Bone marrow (tissue), 2 donors: Measurements from ENCODE around the gene CENPP.

Experiments used
- DNase-seq, 2 donors: peaks; one replicate each; lab custom pipeline; 2025; lab: John Stamatoyannopoulos, UW

Gene CENPP

GRCh38 chr9:92507496-92507895, 181.7 kb downstream of the CENPP start:
- no peak for DNase-seq

GRCh38 chr9:92508018-92508820, 182.5 kb downstream of the CENPP start:
- DNase-seq, result no peak

DNA sequence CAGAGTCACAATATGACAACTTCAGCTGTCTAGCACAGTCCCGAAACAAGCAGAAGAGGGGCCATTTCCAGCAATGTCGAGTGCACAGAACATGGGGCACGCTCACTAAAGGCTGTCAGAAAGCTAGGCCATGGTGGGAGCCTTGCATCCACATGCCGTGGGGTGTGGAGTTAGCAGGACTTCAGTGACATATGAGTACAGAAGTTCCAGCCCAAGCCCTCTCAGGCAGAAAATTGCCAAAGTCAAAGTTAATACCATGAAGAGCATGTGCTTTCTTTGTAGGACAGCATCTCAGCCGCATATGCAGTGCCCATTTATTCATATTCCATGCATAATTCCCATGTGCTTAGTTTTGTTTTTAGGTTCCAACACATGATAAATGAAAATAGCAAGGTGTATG, 183.3 kb downstream of the CENPP start:
- no peak for DNase-seq

DNA sequence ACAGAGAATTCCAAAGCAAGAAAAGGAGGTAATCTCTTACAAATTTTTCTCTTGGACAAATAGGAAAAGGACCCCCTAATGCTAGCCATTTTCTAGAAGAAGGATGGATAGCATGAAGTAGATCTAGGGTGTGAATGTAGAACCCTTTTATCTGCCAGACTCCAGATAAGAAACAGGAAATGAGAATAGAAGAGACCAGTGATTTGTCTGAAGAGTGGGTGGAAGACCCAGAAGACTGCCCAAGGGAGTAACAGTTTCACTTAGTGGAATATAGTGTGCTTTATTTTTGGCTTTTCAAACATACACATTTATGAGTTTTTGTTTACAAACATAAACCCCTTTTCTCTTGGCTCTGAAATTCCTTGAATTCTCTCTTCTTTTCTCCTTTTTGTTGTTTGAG, 185.0 kb downstream of the CENPP start:
- DNase-seq, result no peak

GRCh38 chr9:92512622-92513021, 186.9 kb downstream of the CENPP start:
- DNase-seq, result no peak

GRCh38 chr9:92513349-92513748, 187.6 kb downstream of the CENPP start:
- DNase-seq, result no peak

DNA sequence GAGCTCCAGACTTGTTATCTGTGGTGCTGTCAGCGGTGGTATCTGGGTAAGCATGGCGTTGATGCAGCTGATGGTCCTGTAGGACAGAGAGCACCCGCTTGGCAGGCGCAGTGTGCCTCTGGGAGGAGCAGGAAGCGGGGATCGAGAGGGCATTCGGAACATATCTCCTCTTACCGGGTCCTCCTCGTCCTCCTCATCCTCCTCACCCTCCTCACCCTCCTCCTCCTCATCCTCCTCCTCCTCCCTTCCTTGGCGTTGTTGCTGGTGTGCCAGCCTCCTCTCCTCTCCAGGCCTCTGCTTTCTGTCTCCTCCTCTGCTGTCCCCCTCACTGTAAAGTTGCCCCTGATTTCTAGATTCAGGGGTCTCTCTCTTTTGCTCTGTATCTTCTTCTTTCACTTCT, 188.9 kb downstream of the CENPP start:
- DNase-seq, result no peak

DNA sequence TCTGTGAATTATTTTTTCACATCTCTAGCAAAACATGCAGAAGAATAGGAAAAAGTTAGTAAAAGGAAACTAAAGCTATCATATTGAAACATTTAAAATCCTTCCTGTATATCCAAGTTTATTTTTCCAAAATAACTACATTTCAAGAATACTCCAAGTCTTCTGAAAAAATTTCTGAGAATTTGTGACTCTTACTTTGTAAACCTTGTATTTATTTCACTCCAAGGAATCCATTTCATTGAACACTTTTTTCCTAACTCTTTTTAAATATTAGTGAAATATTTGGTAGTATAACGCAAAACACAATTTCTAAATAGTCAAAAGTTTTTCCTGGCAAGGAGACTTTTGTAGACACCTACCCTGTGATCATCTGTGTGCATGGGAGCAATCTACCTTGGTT, 190.8 kb downstream of the CENPP start:
- DNase-seq, result no peak

- no peak for DNase-seq
These were observed 191.3 kb downstream of the CENPP start for GRCh38 chr9:92517046-92517445.

DNA sequence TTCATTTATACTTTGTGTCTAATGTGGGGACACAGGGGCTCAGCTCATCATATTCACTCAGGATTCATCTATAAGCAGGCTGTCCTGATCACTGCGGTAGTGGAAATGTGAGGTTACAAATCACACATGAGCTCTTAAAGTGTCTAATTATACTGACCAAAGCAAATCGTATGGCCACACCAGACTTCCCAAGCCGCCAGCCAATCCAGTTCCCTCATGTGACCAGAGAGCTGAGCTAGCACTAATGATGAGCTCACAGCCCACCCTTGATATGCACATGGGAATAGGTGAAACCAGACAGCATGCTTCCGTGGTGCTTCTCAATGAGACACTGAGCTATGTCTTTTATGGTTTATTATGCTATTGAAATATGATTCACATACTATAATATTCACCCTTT, 192.4 kb downstream of the CENPP start:
- DNase-seq, result no peak

- DNase-seq, result no peak
These were observed 195.1 kb downstream of the CENPP start for GRCh38 chr9:92520837-92521236.

DNA sequence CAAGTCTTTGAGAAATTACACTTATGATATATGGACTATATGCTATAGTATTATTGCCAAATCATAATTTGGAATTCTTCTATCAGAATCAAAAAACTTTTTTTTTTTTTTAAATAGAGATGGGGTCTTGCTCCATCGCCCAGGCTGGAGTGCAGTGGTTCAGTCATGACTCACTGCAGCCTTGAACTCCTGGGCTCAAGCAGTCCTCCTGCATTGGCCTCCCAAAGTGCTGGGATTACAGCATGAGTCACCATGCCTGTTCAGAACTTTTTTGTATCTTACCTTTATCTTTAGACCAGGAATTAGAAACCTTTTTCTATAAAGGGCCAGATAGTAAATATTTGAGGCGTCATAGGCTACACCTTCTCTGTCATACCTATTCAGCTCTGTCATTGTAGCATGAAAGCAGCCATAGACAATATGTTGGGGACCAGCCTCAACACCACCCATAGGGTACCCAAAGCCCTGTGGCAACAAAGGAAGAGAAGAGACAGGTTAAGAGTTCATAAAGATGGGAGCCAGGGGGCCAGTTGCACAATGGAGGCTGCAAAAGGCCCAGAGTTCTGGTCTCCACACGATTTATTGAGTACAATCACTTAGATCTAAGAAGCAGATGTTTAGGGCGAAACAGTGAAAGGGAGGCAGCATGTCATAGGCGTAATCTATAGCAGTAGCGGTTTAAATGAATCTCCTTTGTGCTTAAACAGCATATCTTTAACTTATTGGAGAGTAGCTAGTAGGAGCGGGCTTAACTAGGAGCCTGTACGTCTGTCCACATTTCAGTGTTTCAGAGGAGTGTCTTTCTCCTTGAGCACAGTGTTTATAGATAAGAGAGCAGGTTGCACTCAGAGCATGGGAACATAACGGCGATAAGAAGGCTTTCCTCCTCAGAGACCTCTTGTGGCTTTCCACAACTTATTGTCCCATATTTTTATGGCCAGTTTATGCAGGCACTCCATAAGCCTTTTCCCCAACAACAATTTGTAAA, 197.5 kb downstream of the CENPP start:
- DNase-seq, result no peak

GRCh38 chr9:92524881-92525280, 199.1 kb downstream of the CENPP start:
- DNase-seq, result no peak

GRCh38 chr9:92525306-92525705, 199.6 kb downstream of the CENPP start:
- no peak for DNase-seq

GRCh38 chr9:92527291-92527828, 201.6 kb downstream of the CENPP start:
- no peak for DNase-seq

DNA sequence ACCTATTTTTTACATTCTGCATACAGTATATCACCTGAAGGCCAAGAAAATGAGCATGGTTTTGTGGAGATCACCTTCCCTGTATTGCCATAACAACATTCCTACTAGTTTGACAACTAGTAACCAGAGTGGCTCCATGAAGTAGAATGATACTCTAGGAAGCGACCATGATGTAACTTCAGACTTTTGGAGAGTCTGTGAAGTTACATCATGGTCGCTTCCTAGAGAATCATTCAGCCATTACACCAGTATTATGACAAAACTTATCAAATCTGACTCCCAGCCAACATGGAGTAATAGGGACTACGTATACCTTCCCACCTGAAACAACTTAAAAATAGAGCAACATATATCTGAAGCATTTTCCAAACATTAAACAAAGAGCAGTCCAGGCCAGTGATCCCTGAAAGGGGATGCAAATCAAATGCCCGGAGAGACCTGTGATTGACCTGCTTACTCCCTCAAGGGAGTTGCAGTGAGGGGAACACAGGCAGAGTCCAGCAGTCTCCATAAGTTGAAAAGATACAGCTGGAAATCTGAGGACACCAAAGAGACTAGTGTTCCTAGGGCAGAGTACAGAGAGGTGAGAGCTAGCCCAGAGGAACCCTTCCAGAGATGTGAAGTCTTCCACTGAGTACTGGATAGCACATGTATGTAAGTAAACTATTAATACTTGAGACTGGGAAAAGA, 202.2 kb downstream of the CENPP start:
- DNase-seq, result no peak

- no peak for DNase-seq
These were observed 202.7 kb downstream of the CENPP start for GRCh38 chr9:92528522-92528849.

DNA sequence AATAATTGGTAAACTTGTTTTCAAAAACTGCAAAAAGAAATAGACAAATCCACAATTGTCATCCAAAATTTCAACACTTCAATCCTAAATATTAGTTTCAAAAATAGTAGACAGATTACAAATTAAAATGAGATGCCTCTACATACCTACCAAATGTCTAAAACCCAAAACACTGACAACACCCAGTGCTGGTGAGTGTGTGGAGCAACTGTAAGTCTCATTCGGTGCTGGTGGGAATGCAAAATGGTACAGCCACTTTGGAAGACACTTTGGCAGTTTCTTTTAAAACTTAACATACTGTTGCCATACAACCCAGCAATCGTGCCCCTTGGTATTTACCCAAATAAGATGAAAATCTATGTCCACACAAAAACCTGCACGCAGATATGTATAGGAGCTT, 203.4 kb downstream of the CENPP start:
- DNase-seq, result no peak

DNA sequence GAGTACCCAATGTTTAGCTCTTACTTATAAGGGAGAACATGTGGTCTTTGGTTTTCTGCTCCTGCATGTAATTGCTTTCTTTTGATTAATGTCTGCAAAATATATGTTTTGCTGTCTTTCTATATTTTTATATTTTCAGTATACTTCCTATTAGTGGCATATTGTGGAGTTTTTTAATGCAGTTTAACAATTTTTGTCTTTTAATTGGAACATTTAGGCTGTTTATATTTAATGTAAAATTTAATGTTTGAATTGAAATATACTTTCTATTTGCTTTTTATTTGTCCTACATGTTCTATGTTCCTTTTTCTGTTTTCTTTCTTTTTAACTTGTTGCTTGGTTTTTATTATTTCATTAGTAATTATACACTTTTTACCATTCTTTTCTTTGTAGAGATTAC, 205.1 kb downstream of the CENPP start:
- no peak for DNase-seq

GRCh38 chr9:92534204-92534603, 208.5 kb downstream of the CENPP start:
- DNase-seq, result no peak

DNA sequence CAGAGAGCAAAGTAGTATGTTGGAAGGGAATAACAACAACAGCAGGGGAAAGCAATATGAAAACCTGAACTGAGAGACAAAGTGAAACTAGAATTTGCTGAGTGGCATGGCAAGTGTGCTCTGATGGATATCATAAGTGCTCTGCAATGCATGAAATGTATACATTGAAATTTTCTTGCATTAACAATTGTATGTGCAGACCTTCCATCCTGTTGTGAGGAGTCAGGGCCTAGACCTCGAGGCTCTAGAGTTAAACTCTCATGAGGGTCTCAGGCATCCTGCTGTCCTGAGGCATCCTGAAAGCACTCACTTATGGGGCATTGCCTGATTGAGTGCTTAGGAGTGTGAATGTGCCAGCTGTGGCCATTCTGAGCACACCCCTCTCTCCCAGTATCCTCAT, 208.9 kb downstream of the CENPP start:
- no peak for DNase-seq
